ENCODE data around the gene SLC46A3. TPM values are rescaled to one million over a fixed set of nuclear protein-coding genes. Genes with fewer than 3 reads are reported as not detected.
A peak's percentile ranks its signal among the peaks of the same experiment; 100 is the strongest.

Gene SLC46A3
- total and polyA plus RNA-seq, 2 experiments from 2014 or later = 10.3 to 11.6 TPM

DNA sequence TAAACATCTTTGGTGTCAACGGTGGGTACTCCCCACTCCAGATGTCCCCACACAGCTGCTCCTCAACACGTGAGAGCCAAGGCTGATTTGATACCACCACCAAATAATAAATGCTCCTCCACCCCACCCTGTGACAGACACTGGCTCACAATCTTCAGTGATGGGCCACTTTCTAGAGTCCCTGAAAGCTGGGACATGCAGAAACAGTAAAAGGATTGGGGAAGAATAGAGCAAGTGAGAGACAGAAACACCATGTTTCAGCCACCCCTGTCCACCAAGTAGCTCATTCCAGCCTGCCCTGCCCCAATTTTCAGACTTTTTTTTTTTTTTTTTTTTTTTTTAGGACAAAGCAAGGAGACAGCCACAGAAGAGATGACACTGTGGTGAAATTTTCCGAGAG, 1.6 kb downstream of the SLC46A3 start:
- TF ChIP-seq, protein P1, sequence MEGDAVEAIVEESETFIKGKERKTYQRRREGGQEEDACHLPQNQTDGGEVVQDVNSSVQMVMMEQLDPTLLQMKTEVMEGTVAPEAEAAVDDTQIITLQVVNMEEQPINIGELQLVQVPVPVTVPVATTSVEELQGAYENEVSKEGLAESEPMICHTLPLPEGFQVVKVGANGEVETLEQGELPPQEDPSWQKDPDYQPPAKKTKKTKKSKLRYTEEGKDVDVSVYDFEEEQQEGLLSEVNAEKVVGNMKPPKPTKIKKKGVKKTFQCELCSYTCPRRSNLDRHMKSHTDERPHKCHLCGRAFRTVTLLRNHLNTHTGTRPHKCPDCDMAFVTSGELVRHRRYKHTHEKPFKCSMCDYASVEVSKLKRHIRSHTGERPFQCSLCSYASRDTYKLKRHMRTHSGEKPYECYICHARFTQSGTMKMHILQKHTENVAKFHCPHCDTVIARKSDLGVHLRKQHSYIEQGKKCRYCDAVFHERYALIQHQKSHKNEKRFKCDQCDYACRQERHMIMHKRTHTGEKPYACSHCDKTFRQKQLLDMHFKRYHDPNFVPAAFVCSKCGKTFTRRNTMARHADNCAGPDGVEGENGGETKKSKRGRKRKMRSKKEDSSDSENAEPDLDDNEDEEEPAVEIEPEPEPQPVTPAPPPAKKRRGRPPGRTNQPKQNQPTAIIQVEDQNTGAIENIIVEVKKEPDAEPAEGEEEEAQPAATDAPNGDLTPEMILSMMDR (IDR thresholded peaks at IDR 0.05; ENCODE audit: low read depth, low read length) = no peak
- Histone ChIP-seq H3K4me3 (no peak overlapping the region), H3K4me1 (ENCODE audit: low read depth) (peaks cover 5% of the 10 kb centered on the region), H3K9me3 (ENCODE audit: low read depth) (no peaks in the 10 kb centered on the region), H3K27me3 (no peaks in the 10 kb centered on the region), H3K27ac (no peak overlapping the region), H3K36me3 (no peaks in the 10 kb centered on the region)
- no peak for DNase-seq (ENCODE audit: low read depth in 1 of 2, low spot score in 1 of 2)

DNA sequence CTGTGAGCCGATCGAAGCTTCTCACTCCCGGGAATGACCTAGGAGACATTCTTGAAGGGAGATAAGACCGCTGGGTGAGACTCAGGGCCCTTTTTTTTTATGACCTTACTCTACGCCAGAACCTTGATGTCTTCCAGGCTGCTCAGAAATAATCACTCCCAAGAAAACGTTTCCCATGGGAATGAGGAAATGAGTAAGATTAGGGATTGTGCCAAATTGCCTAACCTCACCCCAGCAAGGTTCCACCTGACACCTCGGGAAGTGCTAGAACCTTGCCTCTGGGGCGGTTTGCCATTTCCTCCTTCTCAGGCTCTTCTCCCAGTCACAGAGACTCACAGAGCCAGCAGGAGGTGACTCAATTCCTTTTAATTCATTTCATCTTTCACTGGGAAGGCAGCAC, 2.3 kb downstream of the SLC46A3 start:
- peaks cover 5% of the 10 kb centered on the region for H3K4me1 ChIP-seq (ENCODE audit: low read depth)
- TF ChIP-seq, protein P1 (IDR thresholded peaks at IDR 0.05; ENCODE audit: low read depth, low read length) = no peak
- H3K27me3 ChIP-seq = no peaks in the 10 kb centered on the region
- no peaks in the 10 kb centered on the region for H3K9me3 ChIP-seq (ENCODE audit: low read depth)
- H3K4me3 ChIP-seq = no peak overlapping the region
- peak in 1 of 2 donors; percentile 88 for DNase-seq (ENCODE audit: low read depth in 1 of 2, low spot score in 1 of 2)
- no peaks in the 10 kb centered on the region for H3K36me3 ChIP-seq
- no peak overlapping the region for H3K27ac ChIP-seq

DNA sequence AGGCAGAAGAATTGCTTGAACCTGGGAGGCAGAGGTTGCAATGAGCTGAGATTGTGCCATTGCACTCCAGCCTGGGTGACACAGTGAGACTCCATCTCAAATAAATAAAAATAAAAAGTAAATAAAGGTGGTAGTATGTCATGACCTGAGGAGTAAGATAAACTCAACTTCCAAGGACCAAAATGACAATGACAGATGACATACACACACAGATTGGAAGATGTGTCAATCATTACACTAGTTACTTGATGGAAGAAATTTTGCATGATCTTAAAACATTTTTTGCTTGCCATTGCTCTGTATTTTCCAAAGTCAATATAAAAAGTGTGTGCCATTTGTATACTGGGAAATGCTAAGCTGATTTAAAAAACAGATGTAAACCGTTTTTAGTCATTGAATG, 4.1 kb downstream of the SLC46A3 start:
- H3K27me3 ChIP-seq = no peaks in the 10 kb centered on the region

DNA sequence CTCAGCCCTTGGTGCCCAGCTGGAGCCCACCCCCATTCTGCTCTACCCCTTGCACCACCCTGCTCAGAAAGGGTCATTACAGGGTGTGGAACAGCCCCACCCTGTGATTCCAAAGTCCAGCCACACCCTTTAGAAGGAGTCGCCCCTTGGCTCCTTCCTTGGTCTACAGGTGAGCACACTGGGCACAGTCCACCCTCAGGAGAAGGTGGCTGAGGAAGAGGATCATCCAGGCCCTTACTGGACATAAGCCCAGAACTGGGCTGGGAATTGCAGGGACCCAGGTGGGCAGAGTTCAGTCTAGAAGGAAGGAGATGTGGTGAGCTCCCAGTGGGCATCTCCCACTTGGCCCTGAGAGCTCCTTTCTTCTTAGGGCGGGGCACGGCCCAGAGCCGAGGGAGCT, 8.6 kb downstream of the SLC46A3 start:
- Histone ChIP-seq H3K27ac (no peak overlapping the region), H3K9me3 (ENCODE audit: low read depth) (no peaks in the 10 kb centered on the region), H3K27me3 (no peaks in the 10 kb centered on the region), H3K36me3 (no peaks in the 10 kb centered on the region), H3K4me3 (no peak overlapping the region), H3K4me1 (ENCODE audit: low read depth) (no peaks in the 10 kb centered on the region)
- TF ChIP-seq, protein P1 (IDR thresholded peaks at IDR 0.05; ENCODE audit: low read depth, low read length) = no peak
- DNase-seq (ENCODE audit: low read depth in 1 of 2, low spot score in 1 of 2) = no peak

More for the DNA sequence above, 4.1 kb downstream of the SLC46A3 start:
- DNase-seq (ENCODE audit: low read depth in 1 of 2, low spot score in 1 of 2) = no peak
- Histone ChIP-seq H3K9me3 (ENCODE audit: low read depth) (no peaks in the 10 kb centered on the region), H3K36me3 (no peaks in the 10 kb centered on the region), H3K4me1 (ENCODE audit: low read depth) (peaks cover 5% of the 10 kb centered on the region), H3K27ac (no peak overlapping the region), H3K4me3 (no peak overlapping the region)
- TF ChIP-seq, protein P1 (IDR thresholded peaks at IDR 0.05; ENCODE audit: low read depth, low read length) = no peak

DNA sequence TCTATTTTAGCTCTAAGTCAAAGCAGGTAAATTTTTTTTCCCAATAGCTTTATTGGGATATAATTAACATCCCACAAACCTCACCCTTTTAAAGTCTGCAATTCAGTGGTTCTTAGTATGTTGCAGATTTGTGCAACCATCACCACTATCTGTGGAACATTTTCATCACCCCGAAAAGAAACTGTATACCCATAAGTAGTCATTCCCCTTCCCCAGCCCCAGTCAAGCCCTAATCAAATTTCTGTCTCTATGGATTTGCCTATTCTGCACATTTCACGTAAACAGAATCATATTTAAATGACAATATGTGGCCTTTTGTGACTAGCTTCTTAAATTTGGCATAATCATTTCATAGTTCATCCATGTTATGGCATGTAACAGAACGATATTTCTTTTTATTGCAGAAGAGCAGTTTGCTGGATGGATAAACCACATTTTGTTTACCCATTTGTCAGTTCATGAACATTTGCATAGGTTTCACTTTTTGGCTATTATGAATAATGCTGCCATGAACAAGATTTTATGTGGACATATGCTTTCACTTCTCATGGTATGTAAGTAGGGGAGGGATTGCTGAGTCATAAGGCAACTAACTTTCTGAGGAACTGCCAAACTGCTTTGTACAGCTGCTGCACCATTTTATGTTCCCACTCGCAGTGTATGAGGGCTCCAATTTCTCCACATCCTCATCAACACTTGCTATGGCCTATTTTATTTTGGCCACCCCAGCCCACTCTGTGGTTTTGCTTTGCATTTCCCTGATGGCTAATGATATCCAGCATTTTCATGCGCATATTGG, 10.9 kb downstream of the SLC46A3 start:
- TF ChIP-seq, protein P1 (IDR thresholded peaks at IDR 0.05; ENCODE audit: low read depth, low read length) = no peak
- H3K36me3 ChIP-seq = no peaks in the 10 kb centered on the region
- peak in 1 of 2 donors; percentile 86 for DNase-seq (ENCODE audit: low read depth in 1 of 2, low spot score in 1 of 2)
- H3K9me3 ChIP-seq (ENCODE audit: low read depth) = no peaks in the 10 kb centered on the region
- no peak overlapping the region for H3K27ac ChIP-seq
- H3K4me3 ChIP-seq = no peak overlapping the region
- no peaks in the 10 kb centered on the region for H3K4me1 ChIP-seq (ENCODE audit: low read depth)
- H3K27me3 ChIP-seq = no peaks in the 10 kb centered on the region
